Endothelial cell of umbilical vein (primary cell): ENCODE measurements around the gene CCDC170. TPM values are rescaled to one million over a fixed set of nuclear protein-coding genes. Genes with fewer than 3 reads are reported as not detected.

ENCODE experiments used
- BruUV-seq: library from RNA; stranded (reverse); fragments of 400-500 nt; replicated peaks from 2 replicates; lab custom pipeline; 2021; lab: Mats Ljungman, UMichigan
- CTCF ChIA-PET: fragments of 300-600, 350-600 bp; sonication (Branson Sonifier 250); formaldehyde crosslinking; loops from one replicate; lab custom pipeline; 2021; ENCODE audit warnings: antibody characterized with exemption, inconsistent platforms; lab: Charles Lee
- POLR2A ChIA-PET: fragments of 300-600, 350-600 bp; sonication (Branson Sonifier 250); formaldehyde crosslinking; loops from one replicate; lab custom pipeline; 2021; ENCODE audit warnings: antibody characterized with exemption, inconsistent platforms; lab: Charles Lee
- DNase-seq: peaks from one replicate; pipeline ENCODE4 v3.0.0-alpha.2; 2011; ENCODE audit warnings: low read depth, low spot score
- FAIRE-seq: peaks from 2 replicates; lab custom pipeline; 2011; peaks lifted over from hg19 to GRCh38; lab: Jason Lieb, UNC
- H2AFZ ChIP-seq: 2 replicates; pipeline ENCODE4 v1.6.0; 2012; ENCODE audit warnings: low read depth, low read length, control low read depth, inconsistent platforms
- H3K27ac ChIP-seq: 2 replicates; pipeline ENCODE4 v1.5.1; 2011; ENCODE audit warnings: low read depth, mild to moderate bottlenecking, control low read depth, low read length, moderate library complexity; ENCODE audit not compliant: insufficient read depth
- H3K27me3 ChIP-seq, 2 experiments: 2 replicates each; pipeline versions ENCODE4 v1.6.0 to v1.6.1; 2011; ENCODE audit warnings: low read length in 2 of 2, mixed read lengths in 1 of 2; ENCODE audit not compliant: control insufficient read depth in 2 of 2, insufficient read depth in 2 of 2
- H3K36me3 ChIP-seq, 2 experiments: 2 replicates in 1 of 2; 3 replicates in 1 of 2; pipeline ENCODE4 v1.5.1; 2011; ENCODE audit warnings: low read length in 2 of 2, mild to moderate bottlenecking in 1 of 2, moderate library complexity in 1 of 2; ENCODE audit not compliant: control insufficient read depth in 2 of 2, insufficient read depth in 2 of 2; ENCODE audit errors: extremely low read depth in 1 of 2
- H3K4me1 ChIP-seq: 3 replicates; pipeline ENCODE4 v1.5.1; 2011; ENCODE audit warnings: mild to moderate bottlenecking, low read length; ENCODE audit not compliant: control insufficient read depth, insufficient read depth; ENCODE audit errors: extremely low read depth
- H3K4me2 ChIP-seq: 2 replicates; pipeline ENCODE4 v1.6.1; 2011; ENCODE audit warnings: low read length, control low read depth, mixed read lengths; ENCODE audit not compliant: insufficient read depth
- H3K4me3 ChIP-seq, 3 experiments: fragments of 200-600 bp in 1 of 3; sonication (generic), shearing (Covaris generic) in 1 of 3; replicated peaks in 1 of 3; 2 replicates each; pipeline ENCODE4 v1.5.1; 2011 to 2016; ENCODE audit warnings: control low read depth in 3 of 3, low read length in 3 of 3, mild to moderate bottlenecking in 2 of 3, inconsistent platforms in 1 of 3, low read depth in 1 of 3, moderate library complexity in 1 of 3; ENCODE audit not compliant: insufficient read depth in 1 of 3
- H3K79me2 ChIP-seq: 2 replicates; pipeline ENCODE4 v1.6.0; 2012; ENCODE audit warnings: low read length, inconsistent platforms; ENCODE audit not compliant: control insufficient read depth, insufficient read depth
- H3K9ac ChIP-seq: replicated peaks from 2 replicates; pipeline ENCODE3; 2011; ENCODE audit warnings: low read length, control low read depth; ENCODE audit not compliant: insufficient read depth; ENCODE audit errors: extremely low read depth
- H3K9me1 ChIP-seq: replicated peaks from 3 replicates; pipeline ENCODE4 v1.6.0; 2011; ENCODE audit warnings: mild to moderate bottlenecking, low read length; ENCODE audit not compliant: control insufficient read depth, insufficient read depth; ENCODE audit errors: extremely low read depth
- H3K9me3 ChIP-seq: replicated peaks from 2 replicates; pipeline ENCODE4 v1.5.1; 2012; ENCODE audit warnings: low read length, inconsistent platforms; ENCODE audit not compliant: control insufficient read depth, insufficient read depth
- H4K20me1 ChIP-seq: replicated peaks from 2 replicates; pipeline ENCODE3; 2011; ENCODE audit warnings: mild to moderate bottlenecking, low read length; ENCODE audit not compliant: control insufficient read depth, insufficient read depth; ENCODE audit errors: extremely low read depth
- CTCF ChIP-seq, 2 donors: IDR thresholded peaks; 1 replicate in 1 of 2; 2 replicates in 1 of 2; pipeline ENCODE4 v1.5.1; 2011; ENCODE audit warnings: low read length in 2 of 2, mild to moderate bottlenecking in 2 of 2, moderate library complexity in 2 of 2, control low read depth in 1 of 2, inconsistent platforms in 1 of 2, low read depth in 1 of 2; ENCODE audit not compliant: insufficient read depth in 1 of 2; ENCODE audit errors: extremely low read depth in 1 of 2
- EZH2 ChIP-seq: IDR thresholded peaks from 2 replicates; pipeline ENCODE4 v1.6.1; 2012; ENCODE audit warnings: borderline replicate concordance, low read depth, mild to moderate bottlenecking, moderate library complexity, low read length, inconsistent platforms; ENCODE audit not compliant: severe bottlenecking
- FOS ChIP-seq: IDR thresholded peaks from 2 replicates; pipeline ENCODE4 v1.6.1; 2011; ENCODE audit warnings: mild to moderate bottlenecking, low read length, moderate library complexity, borderline replicate concordance; ENCODE audit not compliant: insufficient read depth
- GATA2 ChIP-seq: IDR thresholded peaks from 2 replicates; pipeline ENCODE4 v1.7.0; 2011; ENCODE audit warnings: low read depth, mild to moderate bottlenecking, moderate library complexity, mixed read lengths, low read length; ENCODE audit not compliant: insufficient read length, insufficient read depth
- JUN ChIP-seq: IDR thresholded peaks from 2 replicates; pipeline ENCODE4 v1.6.1; 2011; ENCODE audit warnings: borderline replicate concordance, low read depth; ENCODE audit not compliant: insufficient read length, insufficient read depth
- MAX ChIP-seq: IDR thresholded peaks from 2 replicates; pipeline ENCODE4 v1.6.1; 2011; ENCODE audit not compliant: insufficient read depth, insufficient read length
- MYC ChIP-seq: IDR thresholded peaks from one replicate; pipeline ENCODE4 v1.6.1; 2011; ENCODE audit warnings: mild to moderate bottlenecking, low read depth, low read length
- POLR2A ChIP-seq: IDR thresholded peaks from 2 replicates; pipeline ENCODE4 v1.6.1; 2012; ENCODE audit warnings: low read depth, mild to moderate bottlenecking, control low read depth, low read length
- POLR2AphosphoS5 ChIP-seq: IDR thresholded peaks from 2 replicates; pipeline ENCODE4 v1.6.1; 2012; ENCODE audit warnings: low read depth, mild to moderate bottlenecking, control low read depth, low read length, moderate library complexity; ENCODE audit not compliant: insufficient read depth
- dilution Hi-C: fragments of 300-500 bp; cut with MboI; formaldehyde crosslinking; loops from one replicate; pipeline ENCODE4 v1.15.0; 2019; ENCODE audit warnings: low sequenced_read_pairs; ENCODE audit not compliant: extremely low pct_ligation_motif_present
- intact Hi-C: fragments of 100-400 bp; cut with micrococcal nuclease; formaldehyde crosslinking; loops from one replicate; pipeline ENCODE4 v1.10.0; 2022
- polyA plus RNA-seq, 4 experiments: library from polyadenylated mRNA; depleted of rRNA in 3 of 4; stranded (reverse) in 3 of 4; unstranded in 1 of 4; fragments of >200 nt; gene quantifications; 2 replicates each; pipeline versions ENCODE4 v1.2.1 to v1.2.3, GENCODE V29; 2011 to 2012; ENCODE audit warnings: missing spikeins in 1 of 4
- total RNA-seq: library from RNA; stranded (reverse); gene quantifications from 2 replicates; pipeline ENCODE4 v1.2.3, GENCODE V29; 2021

CCDC170 gene
- total and polyA plus RNA-seq, 2 donors (not counting 3 experiments of a cell fraction or from before 2014, with no cell fraction given): 0.07 to 0.21 TPM

- no peak overlapping the region for H3K4me2 ChIP-seq
- dilution Hi-C loops (no loop called here), intact Hi-C loops (no loop called here)
- CTCF ChIA-PET: no interaction called here
- H3K9me1 ChIP-seq: no peaks in the 10 kb centered on the region
- no peaks in the 10 kb centered on the region for H3K79me2 ChIP-seq
- H3K9ac ChIP-seq: no peak overlapping the region
- H4K20me1 ChIP-seq: no peaks in the 10 kb centered on the region
- no peak for FAIRE-seq
- POLR2A ChIA-PET: no interaction called here
- BruUV-seq: no TSS peak
- no peak for TF ChIP-seq MAX
- no peak for TF ChIP-seq POLR2A
- TF ChIP-seq FOS: no peak
- no peak for TF ChIP-seq CTCF (IDR thresholded peaks at IDR 0.05; ENCODE audit: extremely low read depth in 1 of 2, insufficient read depth in 1 of 2, low read depth in 1 of 2, low read length in 2 of 2)
- no peak for TF ChIP-seq JUN
- no peak for TF ChIP-seq EZH2
- TF ChIP-seq POLR2AphosphoS5: no peak
- TF ChIP-seq GATA2: no peak
- no peak for TF ChIP-seq MYC
- no peak for DNase-seq
- H3K27ac ChIP-seq: no peak overlapping the region
- no peaks in the 10 kb centered on the region for H3K36me3 ChIP-seq
- H3K9me3 ChIP-seq: no peaks in the 10 kb centered on the region
- no peaks in the 10 kb centered on the region for H3K27me3 ChIP-seq
- H2AFZ ChIP-seq: no peak overlapping the region
- H3K4me3 ChIP-seq: no peak overlapping the region
- no peaks in the 10 kb centered on the region for H3K4me1 ChIP-seq
Measured at GRCh38 chr6:151592449-151593159, 98.8 kb downstream of the CCDC170 start.
